ENCODE data around the gene OXCT2. TPM values are rescaled to one million over a fixed set of nuclear protein-coding genes. Genes with fewer than 3 reads are reported as not detected.
A peak's percentile ranks its signal among the peaks of the same experiment; 100 is the strongest.

OXCT2 gene
- total and polyA plus RNA-seq, 2 donors (not counting 1 experiment from before 2014, with no cell fraction given): 1.0 to 1.9 TPM

- peaks cover 26% of the 10 kb centered on the region for H3K4me1 Mint-ChIP-seq
- Histone ChIP-seq H3K9ac (ENCODE audit: low read length) (peak overlapping the region; percentile 62), H3K27me3 (replicated peaks in 1 of 4; ENCODE audit: control extremely low read depth in 1 of 4, control insufficient read depth in 3 of 4, insufficient read depth in 4 of 4, low read length in 3 of 4) (peaks cover 0 to 16% (median 0%) of the 10 kb centered on the region in 4 experiments), H3K27ac (ENCODE audit: low read length in 2 of 2) (no peak overlapping the region), H2AFZ (ENCODE audit: insufficient read depth, low read depth, low read length, poor library complexity, severe bottlenecking) (peak overlapping the region; percentile 95), H3K79me2 (ENCODE audit: control insufficient read depth, insufficient read depth, low read length) (no peaks in the 10 kb centered on the region), H4K20me1 (ENCODE audit: control insufficient read depth, insufficient read depth, low read length, poor library complexity, severe bottlenecking) (no peaks in the 10 kb centered on the region), H3K4me3 (ENCODE audit: control extremely low read depth in 1 of 5, extremely low read depth in 1 of 5, insufficient read depth in 1 of 5, low read depth in 2 of 5, low read length in 4 of 5) (peak overlapping the region in 4 of 5 experiments; percentile 28 to 65 (median 54)), H3K4me1 (ENCODE audit: control insufficient read depth in 2 of 2, insufficient read depth in 2 of 2, low read length in 2 of 2) (peaks cover 5 to 7% of the 10 kb centered on the region in 2 donors), H3K9me3 (ENCODE audit: control extremely low read depth in 1 of 3, control insufficient read depth in 2 of 3, insufficient read depth in 1 of 3, low read length in 2 of 3) (no peaks in the 10 kb centered on the region), H3K36me3 (replicated peaks in 1 of 2; ENCODE audit: control extremely low read depth in 1 of 2, control insufficient read depth in 1 of 2, extremely low read depth in 1 of 2, insufficient read depth in 2 of 2, low read length in 1 of 2) (no peaks in the 10 kb centered on the region), H3K4me2 (replicated peaks; ENCODE audit: low read depth, low read length, poor library complexity, severe bottlenecking) (peak overlapping the region; percentile 95)
- peaks cover 15% of the 10 kb centered on the region for H3K27me3 Mint-ChIP-seq
- WGBS (ENCODE audit: insufficient coverage): 55% methylated on average over 13 of the region's 15 CpGs
- H3K4me3 Mint-ChIP-seq: peak overlapping the region; percentile 87
- CTCF ChIA-PET: interaction anchor here (1.5 to 1.9 kb wide), 2 partner anchors 9 to 10 kb away, joined by 3 to 10 read pairs; no protein-coding TSS in a partner anchor
- intact Hi-C loops (cut with micrococcal nuclease): loop anchor here (1.0 to 10.0 kb wide), 2 partner anchors 10 to 65 kb away; no protein-coding TSS in a partner anchor
- no peaks in the 10 kb centered on the region for H3K9me3 Mint-ChIP-seq (ENCODE audit: insufficient read depth)
- TF ChIP-seq CTCF (IDR thresholded peaks at IDR 0.05): no peak
- no peak for TF ChIP-seq EZH2 (IDR thresholded peaks at IDR 0.05; ENCODE audit: borderline replicate concordance, insufficient read depth, low read depth, low read length, poor library complexity, severe bottlenecking)
- ATAC-seq (ENCODE audit: low read depth) (no peak), DNase-seq (no peak)
- H3K27ac Mint-ChIP-seq: peak overlapping the region; percentile 86
- POLR2A ChIA-PET: interaction anchor here (2.1 kb wide), 1 partner anchor 9 kb away, joined by 16 read pairs; no protein-coding TSS in a partner anchor
Measured at GRCh38 chr1:39789571-39790110, 18.5 kb upstream of the OXCT2 start.
